DOHH2 (cell line): Measurements from ENCODE around the gene ABCA2.

Experiments used
- H3F3A ChIP-seq: fragments of 200-600 bp; sonication (generic), shearing (Covaris generic); 2 replicates; pipeline ENCODE4 v1.6.0; 2016; ENCODE audit warnings: antibody characterized with exemption, mild to moderate bottlenecking; ENCODE audit not compliant: control insufficient read depth, insufficient read depth
- H3K27ac ChIP-seq: fragments of 200-600 bp; sonication (generic); 2 replicates; pipeline ENCODE4 v1.5.1; 2014; ENCODE audit warnings: low read depth, mild to moderate bottlenecking, low read length, moderate library complexity
- H3K27me3 ChIP-seq: fragments of 200-600 bp; sonication (generic); 2 replicates; pipeline ENCODE4 v1.6.1; 2014; ENCODE audit warnings: mild to moderate bottlenecking, low read length, mixed read lengths; ENCODE audit not compliant: control insufficient read depth
- H3K36me3 ChIP-seq: fragments of 200-600 bp; sonication (generic); 2 replicates; pipeline ENCODE4 v1.6.1; 2014; ENCODE audit warnings: mild to moderate bottlenecking, low read length, moderate library complexity, mixed read lengths; ENCODE audit not compliant: control insufficient read depth
- H3K4me1 ChIP-seq: fragments of 200-600 bp; sonication (generic); 2 replicates; pipeline ENCODE4 v1.6.1; 2014; ENCODE audit warnings: mild to moderate bottlenecking, low read length, mixed read lengths; ENCODE audit not compliant: control insufficient read depth
- H3K4me2 ChIP-seq: fragments of 200-600 bp; sonication (generic); 2 replicates; pipeline ENCODE4 v1.6.0; 2014; ENCODE audit warnings: mild to moderate bottlenecking, low read length, moderate library complexity
- H3K4me3 ChIP-seq: fragments of 200-600 bp; sonication (generic); 2 replicates; pipeline ENCODE4 v1.5.1; 2014; ENCODE audit warnings: mild to moderate bottlenecking, low read length, mixed read lengths
- H3K79me2 ChIP-seq: fragments of 200-600 bp; sonication (generic); 2 replicates; pipeline ENCODE4 v1.6.1; 2014; ENCODE audit warnings: mild to moderate bottlenecking, low read length, mixed read lengths; ENCODE audit not compliant: control insufficient read depth
- H3K9me2 ChIP-seq: fragments of 200-600 bp; sonication (generic); replicated peaks from 2 replicates; pipeline ENCODE4 v1.6.1; 2014; ENCODE audit warnings: mild to moderate bottlenecking, low read length, mixed read lengths; ENCODE audit not compliant: control insufficient read depth
- H3K9me3 ChIP-seq: fragments of 200-600 bp; sonication (generic); 2 replicates; pipeline ENCODE4 v1.6.1; 2014; ENCODE audit warnings: antibody characterized with exemption, low read length, mixed read lengths; ENCODE audit not compliant: control insufficient read depth, insufficient read depth
- H4K20me1 ChIP-seq: fragments of 200-600 bp; sonication (generic); 2 replicates; pipeline ENCODE4 v1.6.0; 2014; ENCODE audit warnings: low read depth, mild to moderate bottlenecking, antibody characterized with exemption, low read length, moderate library complexity; ENCODE audit not compliant: control insufficient read depth, insufficient read depth
- EZH2phosphoT487 ChIP-seq: fragments of 200-600 bp; sonication (generic); IDR thresholded peaks from 2 replicates; pipeline ENCODE4 v1.6.1; 2017; ENCODE audit warnings: borderline replicate concordance, mild to moderate bottlenecking, antibody characterized with exemption, low read length, moderate library complexity, mixed read lengths
- TF ChIP-seq, protein P1 (sequence below): fragments of 200-600 bp; sonication (generic); IDR thresholded peaks from one replicate; pipeline ENCODE4 v1.5.1; 2014; ENCODE audit warnings: antibody characterized with exemption, mild to moderate bottlenecking, low read depth, low read length; ENCODE audit not compliant: poor library complexity, severe bottlenecking

ABCA2 gene

GRCh38 chr9:137032858-137033257, 4.8 kb upstream of the ABCA2 start:
- peaks cover 51% of the 10 kb centered on the region for H3K4me1 ChIP-seq
- no peaks in the 10 kb centered on the region for H3K9me3 ChIP-seq
- no peaks in the 10 kb centered on the region for H3K79me2 ChIP-seq
- 0 out of 2 replicates have a peak, but pooled peaks cover 3% of the 10 kb centered on the region for H4K20me1 ChIP-seq
- no peaks in the 10 kb centered on the region for H3F3A ChIP-seq
- peaks cover 56% of the 10 kb centered on the region for H3K27me3 ChIP-seq
- TF ChIP-seq, protein P1, sequence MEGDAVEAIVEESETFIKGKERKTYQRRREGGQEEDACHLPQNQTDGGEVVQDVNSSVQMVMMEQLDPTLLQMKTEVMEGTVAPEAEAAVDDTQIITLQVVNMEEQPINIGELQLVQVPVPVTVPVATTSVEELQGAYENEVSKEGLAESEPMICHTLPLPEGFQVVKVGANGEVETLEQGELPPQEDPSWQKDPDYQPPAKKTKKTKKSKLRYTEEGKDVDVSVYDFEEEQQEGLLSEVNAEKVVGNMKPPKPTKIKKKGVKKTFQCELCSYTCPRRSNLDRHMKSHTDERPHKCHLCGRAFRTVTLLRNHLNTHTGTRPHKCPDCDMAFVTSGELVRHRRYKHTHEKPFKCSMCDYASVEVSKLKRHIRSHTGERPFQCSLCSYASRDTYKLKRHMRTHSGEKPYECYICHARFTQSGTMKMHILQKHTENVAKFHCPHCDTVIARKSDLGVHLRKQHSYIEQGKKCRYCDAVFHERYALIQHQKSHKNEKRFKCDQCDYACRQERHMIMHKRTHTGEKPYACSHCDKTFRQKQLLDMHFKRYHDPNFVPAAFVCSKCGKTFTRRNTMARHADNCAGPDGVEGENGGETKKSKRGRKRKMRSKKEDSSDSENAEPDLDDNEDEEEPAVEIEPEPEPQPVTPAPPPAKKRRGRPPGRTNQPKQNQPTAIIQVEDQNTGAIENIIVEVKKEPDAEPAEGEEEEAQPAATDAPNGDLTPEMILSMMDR, result no peak
- no peak for TF ChIP-seq EZH2phosphoT487
- H3K4me3 ChIP-seq, result no peak overlapping the region
- peak overlapping the region; percentile 40; the same call in 1 of the 2 replicates for H3K4me2 ChIP-seq
- H3K9me2 ChIP-seq, result no peaks in the 10 kb centered on the region
- no peak overlapping the region for H3K27ac ChIP-seq
- no peaks in the 10 kb centered on the region for H3K36me3 ChIP-seq

- H3K9me3 ChIP-seq, result no peaks in the 10 kb centered on the region
- H3K4me1 ChIP-seq, result peaks cover 51% of the 10 kb centered on the region
- no peaks in the 10 kb centered on the region for H3K79me2 ChIP-seq
- no peak within 1 kb of the TSS for H3K27ac ChIP-seq
- 0 out of 2 replicates have a peak, but pooled peaks cover 3% of the 10 kb centered on the region for H4K20me1 ChIP-seq
- H3K9me2 ChIP-seq, result no peaks in the 10 kb centered on the region
- no peak within 1 kb of the TSS for H3K4me3 ChIP-seq
- no peaks in the 10 kb centered on the region for H3F3A ChIP-seq
- no peak for TF ChIP-seq EZH2phosphoT487
- TF ChIP-seq, protein P1, result no peak
- peaks cover 57% of the 10 kb centered on the region for H3K27me3 ChIP-seq
- H3K4me2 ChIP-seq, result peak within 1 kb of the TSS; percentile 40
- no peaks in the 10 kb centered on the region for H3K36me3 ChIP-seq
Measured at GRCh38 chr9:137031904-137032640, 4.0 kb upstream of the ABCA2 start, which contains the start of gene FUT7. TSS of gene FUT7 (minus strand) at chr9:137032088. CDS start at chr9:137031991, 97 bp downstream.

DNA sequence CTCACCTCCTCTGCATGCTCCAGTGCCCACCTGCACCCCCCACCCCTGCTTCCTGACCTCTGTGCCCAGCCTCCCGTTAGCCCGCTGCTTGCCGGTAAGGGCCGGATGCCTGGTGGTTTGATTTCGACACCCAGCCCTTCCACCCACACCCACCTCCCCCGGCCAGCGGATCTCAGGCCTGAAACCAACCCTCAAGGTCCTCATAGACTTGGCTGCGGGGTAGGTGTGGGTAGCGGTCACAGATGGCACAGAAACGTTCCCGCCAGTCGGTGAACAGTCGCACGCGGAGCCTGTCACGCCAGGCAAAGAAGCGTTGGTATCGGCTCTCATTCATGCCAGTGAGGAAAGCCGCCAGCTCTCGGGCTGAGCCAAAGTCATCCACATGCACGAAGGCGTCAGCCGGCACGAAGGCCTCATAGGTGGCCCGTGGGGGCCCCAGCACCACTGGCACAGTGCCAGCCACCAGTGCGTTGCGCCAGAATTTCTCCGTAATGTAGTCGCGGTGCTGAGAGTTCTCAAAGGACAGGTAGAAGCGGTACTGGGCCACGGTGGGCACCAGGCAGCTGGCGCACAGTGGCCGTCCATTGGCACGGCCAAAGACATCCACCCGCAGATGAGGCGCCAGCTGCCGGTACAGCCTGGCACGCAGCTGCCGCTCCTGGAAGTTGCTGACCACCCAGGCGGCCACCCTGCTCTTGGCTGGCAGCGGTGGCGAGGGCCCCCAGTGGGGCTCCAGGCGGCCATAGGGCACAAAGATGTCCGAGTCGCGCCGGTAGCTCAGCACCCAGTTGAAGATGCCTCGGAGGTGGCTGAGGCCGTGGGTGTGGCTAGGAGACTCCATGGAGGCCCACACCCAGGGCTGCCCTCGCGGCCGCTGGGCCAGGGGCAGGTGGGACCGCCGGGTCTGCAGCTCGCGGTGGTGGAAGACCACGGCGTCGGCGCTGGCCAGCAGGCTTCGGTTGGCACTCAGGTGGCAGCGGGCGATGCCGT, 2.8 kb upstream of the ABCA2 start:
- TF ChIP-seq EZH2phosphoT487, result peak; percentile 47; the same call in 1 of the 2 replicates
- TF ChIP-seq, protein P1, result no peak
- H3K36me3 ChIP-seq, result no peaks in the 10 kb centered on the region
- no peak overlapping the region for H3K4me3 ChIP-seq
- peaks cover 56% of the 10 kb centered on the region for H3K4me1 ChIP-seq
- no peak overlapping the region for H3K27ac ChIP-seq
- no peaks in the 10 kb centered on the region for H3K9me3 ChIP-seq
- H3F3A ChIP-seq, result no peaks in the 10 kb centered on the region
- no peaks in the 10 kb centered on the region for H3K9me2 ChIP-seq
- H3K79me2 ChIP-seq, result no peaks in the 10 kb centered on the region
- H3K27me3 ChIP-seq, result peaks cover 68% of the 10 kb centered on the region
- H4K20me1 ChIP-seq, result 0 out of 2 replicates have a peak, but pooled peaks cover 3% of the 10 kb centered on the region
- no peak overlapping the region for H3K4me2 ChIP-seq
